GM20431 (cell line): ENCODE measurements around the gene KANK4.

Source experiments
- in situ Hi-C: fragments of 300-500 bp; cut with MseI, MboI; formaldehyde crosslinking; loops from one replicate; pipeline ENCODE4 v1.15.0; 2020; ENCODE audit warnings: low sequenced_read_pairs; ENCODE audit not compliant: unreplicated experiment

The KANK4 gene

GRCh38 chr1:62318756-62319544 is at the start of gene KANK4:
Gene KANK4, minus strand, starts transcription at chr1:62319434. Its CDS starts 37,870 bp downstream, at chr1:62281564.
- in situ Hi-C loops: no loop called here

DNA sequence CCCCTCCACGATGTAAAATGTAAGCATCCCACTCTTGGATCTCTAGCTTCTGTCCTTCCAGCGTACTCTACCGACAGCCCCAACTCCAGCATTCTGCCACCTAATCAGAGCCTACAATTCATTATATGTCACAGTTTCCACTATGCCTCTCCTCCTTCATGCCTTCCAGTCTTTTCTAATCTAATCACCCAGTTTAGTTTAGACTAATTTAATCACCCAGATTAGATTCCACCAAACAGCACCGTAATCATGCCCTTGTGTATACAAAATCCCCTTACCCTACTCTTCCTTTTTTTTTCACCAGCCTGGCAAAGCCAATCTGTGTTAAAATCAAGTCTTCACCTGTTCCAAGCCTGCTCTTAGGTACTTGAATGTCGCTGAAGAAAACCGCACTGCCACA is 49.8 kb upstream of the KANK4 start:
- in situ Hi-C loops: no loop called here

GRCh38 chr1:62367005-62367557 is 47.8 kb upstream of the KANK4 start:
- in situ Hi-C loops: no loop called here

DNA sequence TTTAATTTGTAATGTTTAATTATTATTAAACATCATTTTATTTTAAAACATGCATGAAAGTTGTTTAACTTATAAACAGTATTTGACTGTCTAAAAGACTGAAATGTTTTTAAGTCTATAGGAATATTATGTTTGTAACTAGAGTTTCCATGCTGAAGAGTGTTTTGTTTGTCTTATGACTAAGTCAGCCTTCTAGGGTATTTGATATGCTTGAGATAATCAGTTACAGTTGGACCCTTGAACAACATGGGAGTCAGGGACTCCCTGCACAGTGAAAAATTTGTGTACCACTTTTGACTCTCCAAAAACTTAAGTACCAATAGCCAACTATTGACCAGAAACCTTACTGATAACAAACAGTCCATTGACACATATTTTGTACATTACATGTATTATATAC is 45.5 kb upstream of the KANK4 start:
- in situ Hi-C loops: no loop called here

DNA sequence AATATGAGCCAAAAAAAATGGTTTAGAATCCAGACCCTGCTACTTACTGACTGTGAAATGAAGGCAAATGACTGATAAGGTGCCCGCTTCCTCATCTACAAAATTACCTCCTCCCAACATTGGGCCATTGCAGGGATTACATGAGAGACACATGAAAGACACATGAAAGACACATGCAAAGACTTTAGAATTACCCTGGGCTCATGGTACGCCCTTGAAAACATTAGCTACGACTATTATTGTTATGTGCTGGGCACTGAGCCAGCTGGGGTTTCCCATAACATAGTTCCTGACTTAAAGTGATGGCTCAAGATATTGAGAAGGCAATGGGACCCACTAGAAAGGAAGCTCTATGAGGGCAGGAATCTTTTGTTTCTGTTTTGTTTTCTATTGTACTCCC is 43.7 kb upstream of the KANK4 start:
- in situ Hi-C loops: no loop called here

DNA sequence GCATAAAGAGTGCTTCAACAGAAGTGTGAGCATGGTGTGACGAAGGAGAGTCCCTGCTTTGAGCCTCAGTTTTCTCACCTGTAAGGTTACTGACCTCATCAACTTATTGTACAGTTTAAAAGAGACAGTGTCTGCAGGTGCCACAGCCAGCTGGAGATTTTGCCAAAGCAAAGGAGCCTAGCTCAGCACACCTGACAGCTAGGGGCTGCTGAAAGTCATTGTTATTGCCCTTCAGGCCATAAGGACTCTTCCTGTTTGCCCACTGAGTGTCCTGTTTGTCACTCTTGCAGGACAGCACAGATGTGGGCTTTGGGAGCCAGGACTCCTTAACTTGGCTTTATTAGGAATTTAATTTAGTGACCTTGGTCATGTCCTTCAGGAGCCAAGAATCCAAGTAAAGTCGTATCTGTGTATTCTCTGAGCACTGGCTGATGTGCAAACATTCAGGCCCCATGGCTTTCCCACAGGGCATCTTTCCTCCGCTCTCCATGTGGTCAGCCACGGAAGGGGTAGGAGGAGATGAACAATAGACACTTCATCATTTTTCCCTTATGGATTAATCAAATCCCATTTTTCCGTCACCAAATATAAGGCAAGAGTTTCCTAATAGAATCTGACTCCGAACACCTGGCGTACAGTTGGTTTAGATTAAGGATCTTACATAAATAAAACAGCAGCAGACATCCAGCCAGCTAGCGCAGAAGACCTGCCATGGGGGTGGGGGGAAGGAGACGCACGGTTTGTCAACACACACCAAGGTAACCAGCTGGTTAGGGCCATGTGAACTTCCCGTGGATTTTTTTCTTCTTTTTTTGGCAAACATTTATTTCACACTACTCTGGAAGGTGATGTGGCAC is 43.1 kb upstream of the KANK4 start:
- in situ Hi-C loops: no loop called here

- in situ Hi-C loops: no loop called here
Measured at GRCh38 chr1:62361431-62361830, 42.2 kb upstream of the KANK4 start.

GRCh38 chr1:62358665-62359373 is 39.6 kb upstream of the KANK4 start:
- in situ Hi-C loops: no loop called here

DNA sequence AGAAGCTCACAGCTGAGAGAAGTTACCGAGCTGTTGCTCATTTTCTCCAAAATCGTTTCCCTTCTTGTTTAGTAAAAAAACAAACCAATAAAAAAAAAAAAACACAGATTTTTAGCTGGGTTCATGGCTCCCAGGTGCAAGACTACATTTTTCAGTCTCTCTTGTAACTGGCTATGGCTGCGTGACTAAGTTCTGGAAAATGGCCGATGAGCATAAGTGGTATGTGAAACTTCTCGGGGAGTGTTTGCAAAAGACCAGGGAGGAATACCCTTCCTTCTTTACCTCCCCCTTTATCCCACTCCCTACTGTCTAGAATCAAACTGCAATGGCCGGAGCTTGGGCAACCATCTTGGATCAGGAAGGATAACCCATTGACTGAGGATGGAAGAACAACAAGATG is 38.7 kb upstream of the KANK4 start:
- in situ Hi-C loops: no loop called here

- in situ Hi-C loops: no loop called here
Measured at GRCh38 chr1:62356257-62356835, 37.1 kb upstream of the KANK4 start.

GRCh38 chr1:62355095-62355494 is 35.9 kb upstream of the KANK4 start:
- in situ Hi-C loops: no loop called here

DNA sequence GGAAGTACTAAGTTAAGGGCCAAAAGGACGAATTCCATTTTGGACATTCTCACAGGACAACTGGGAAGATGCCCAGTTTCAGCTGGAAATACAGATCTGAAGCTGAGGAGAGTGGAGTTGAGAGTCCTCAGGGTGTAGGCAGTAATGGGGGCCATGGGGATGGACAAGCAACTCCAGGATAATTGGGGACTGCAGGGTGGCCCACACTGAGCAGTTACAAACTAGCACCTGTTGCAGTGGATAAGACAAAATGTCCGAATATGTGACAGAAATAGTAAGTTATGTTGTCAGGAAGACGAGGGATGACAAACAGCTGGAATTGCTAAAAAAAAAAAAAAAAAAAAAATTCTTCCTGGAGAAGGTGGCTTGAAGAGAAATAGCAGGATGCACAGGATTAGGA is 34.6 kb upstream of the KANK4 start:
- in situ Hi-C loops: no loop called here

GRCh38 chr1:62352387-62352786 is 33.2 kb upstream of the KANK4 start:
- in situ Hi-C loops: no loop called here

GRCh38 chr1:62349470-62350233 is 30.4 kb upstream of the KANK4 start:
- in situ Hi-C loops: no loop called here

GRCh38 chr1:62346886-62347285 is 27.7 kb upstream of the KANK4 start:
- in situ Hi-C loops: no loop called here

DNA sequence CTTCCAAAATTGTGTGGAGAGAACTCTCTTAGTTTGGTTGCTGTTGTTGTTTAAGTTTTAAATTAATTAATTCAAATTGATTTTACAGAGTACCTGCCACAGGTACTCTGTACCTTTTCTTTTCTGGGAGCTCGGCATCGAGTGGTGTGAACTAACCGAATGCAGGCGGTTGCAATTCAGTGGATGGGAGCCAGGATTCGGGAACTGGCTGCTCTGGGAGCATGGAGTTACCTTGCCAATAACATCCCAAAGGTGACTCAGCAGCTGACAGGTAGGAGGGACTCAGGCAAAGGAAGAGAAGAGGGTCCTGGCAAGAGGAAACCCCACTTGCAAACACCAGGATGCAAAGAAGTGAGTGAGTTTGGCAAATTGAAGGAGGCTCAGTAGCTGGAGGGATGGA is 24.7 kb upstream of the KANK4 start:
- in situ Hi-C loops: no loop called here

DNA sequence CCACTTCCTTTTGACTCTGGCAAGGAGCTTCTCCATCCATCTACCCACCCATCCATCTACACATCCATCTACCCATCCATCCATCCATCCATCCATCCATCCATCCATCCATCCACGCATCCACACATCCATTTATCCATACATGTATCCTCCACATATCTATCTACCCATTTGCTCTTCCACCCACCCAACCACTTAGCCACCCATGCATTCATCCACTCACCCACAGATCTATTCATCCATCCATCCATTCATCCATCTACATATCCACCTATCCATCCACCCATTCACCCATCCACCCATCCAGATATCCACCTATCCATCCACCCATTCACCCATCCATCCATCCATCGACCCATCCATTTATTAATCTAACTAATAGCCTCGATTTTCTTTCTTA is 23.0 kb upstream of the KANK4 start:
- in situ Hi-C loops: no loop called here

- in situ Hi-C loops: no loop called here
Measured at GRCh38 chr1:62341615-62342014, 22.4 kb upstream of the KANK4 start.

DNA sequence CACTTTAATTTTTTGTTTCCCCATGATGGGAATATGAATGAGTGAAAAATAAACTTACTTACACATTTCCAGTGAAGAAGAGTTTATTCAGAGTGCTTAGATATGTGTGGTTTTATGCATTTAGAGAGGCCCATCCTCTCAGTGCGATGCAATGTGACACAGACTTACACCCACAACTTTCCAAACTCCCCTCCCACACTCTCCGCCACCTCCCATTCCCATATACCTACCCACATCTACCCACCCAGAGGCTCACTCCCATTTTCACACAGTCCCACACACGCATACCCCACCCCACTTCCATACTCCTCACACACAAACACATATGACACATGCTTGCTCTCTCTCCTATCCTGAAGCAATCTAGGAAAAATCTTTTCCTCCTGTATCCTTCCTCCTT is 21.9 kb upstream of the KANK4 start:
- in situ Hi-C loops: no loop called here
